HG03097 (cell line): ENCODE data around the gene PSME2.
A peak's percentile ranks its signal among the peaks of the same experiment; 100 is the strongest.
"Not testable (repeated sequence)": the region's sequence is repeated elsewhere in the genome, so short reads cannot be mapped to it uniquely, and the experiment has no call there.

ENCODE experiments used
- ATAC-seq: cut with Tn5 transposase; IDR thresholded peaks from one replicate; pipeline ENCODE4 v1.9.1; 2021; ENCODE audit not compliant: unreplicated experiment, low FRiP score

The PSME2 gene

GRCh38 chr14:24116128-24116814 lies 30.1 kb downstream of the PSME2 start:
- no peak for ATAC-seq

- no peak for ATAC-seq
These were observed 30.8 kb downstream of the PSME2 start for GRCh38 chr14:24115422-24116127.

- peak; percentile 82 for ATAC-seq
These were observed 31.6 kb downstream of the PSME2 start, which contains the start of the genes DCAF11 and NRL for GRCh38 chr14:24114532-24115421. DCAF11 (plus strand) TSS chr14:24114777; CDS start chr14:24115595, 818 bp downstream. NRL (minus strand) TSS chr14:24114949; CDS start chr14:24082848, 32,101 bp downstream.

- peak; percentile 34 for ATAC-seq
These were observed 32.4 kb downstream of the PSME2 start for GRCh38 chr14:24113801-24114531.

GRCh38 chr14:24113379-24113800 lies 33.0 kb downstream of the PSME2 start:
- no peak for ATAC-seq

- no peak for ATAC-seq
These were observed 35.9 kb downstream of the PSME2 start for GRCh38 chr14:24110523-24110922.

GRCh38 chr14:24110060-24110459 lies 36.4 kb downstream of the PSME2 start:
- no peak for ATAC-seq

- ATAC-seq = peak; percentile 31
These were observed 38.0 kb downstream of the PSME2 start for GRCh38 chr14:24108336-24108874.

- no peak for ATAC-seq
These were observed 39.6 kb downstream of the PSME2 start for GRCh38 chr14:24106672-24107271.

GRCh38 chr14:24105609-24106239 lies 40.7 kb downstream of the PSME2 start:
- not testable (repeated sequence) for ATAC-seq

- no peak for ATAC-seq
These were observed 43.0 kb downstream of the PSME2 start for GRCh38 chr14:24103451-24103850.

GRCh38 chr14:24102357-24103048 lies 43.9 kb downstream of the PSME2 start:
- ATAC-seq = no peak

GRCh38 chr14:24100982-24101494 lies 45.4 kb downstream of the PSME2 start:
- no peak for ATAC-seq

- no peak for ATAC-seq
These were observed 46.0 kb downstream of the PSME2 start for GRCh38 chr14:24100197-24100981.

GRCh38 chr14:24098927-24099813 lies 47.2 kb downstream of the PSME2 start:
- no peak for ATAC-seq

- no peak for ATAC-seq
These were observed 48.0 kb downstream of the PSME2 start for GRCh38 chr14:24098229-24098926.
